A549 treated with GW870086 at 1 μM for 4 hours (cell line): ENCODE results near the gene WDR46. TPM values are rescaled to one million over a fixed set of nuclear protein-coding genes. Genes with fewer than 3 reads are reported as not detected.

Experiments used
- total RNA-seq: library from RNA; stranded (reverse); fragments of 200-300 nt; extraction: Qiagen RNA extraction; gene quantifications from 5 replicates; pipeline ENCODE4 v1.2.3, GENCODE V29; 2022; ENCODE audit warnings: low read depth

The WDR46 gene
- total RNA-seq = 50.1 to 58.6 TPM (median 53.8 TPM) in 5 replicates

GRCh38 chr6:33288921-33289783 is at the start of gene WDR46, which contains the start of gene PFDN6:
Gene WDR46, minus strand, starts transcription at chr6:33289239. Its CDS starts 69 bp downstream, at chr6:33289170.
Gene PFDN6, plus strand, starts transcription at chr6:33289601. Its CDS starts 256 bp downstream, at chr6:33289857.

GRCh38 chr6:33317669-33318425 is 28.8 kb upstream of the WDR46 start, which contains the start of gene ZBTB22:
Gene ZBTB22, minus strand, starts transcription at chr6:33317744. Its CDS starts 828 bp downstream, at chr6:33316916.

GRCh38 chr6:33313709-33314514 is 24.9 kb upstream of the WDR46 start, which contains the start of gene TAPBP:
Gene TAPBP, minus strand, starts transcription at chr6:33314078. Its CDS starts 37 bp downstream, at chr6:33314041.

GRCh38 chr6:33298773-33299236 is 9.8 kb upstream of the WDR46 start, which contains the start of gene RGL2:
Gene RGL2, minus strand, starts transcription at chr6:33298942. Its CDS starts 332 bp downstream, at chr6:33298610.

GRCh38 chr6:33276864-33277662 is 12.0 kb downstream of the WDR46 start, which contains the start of gene B3GALT4:
Gene B3GALT4, plus strand, starts transcription at chr6:33277123. Its CDS starts 297 bp downstream, at chr6:33277420.

GRCh38 chr6:33271468-33272274 is 17.4 kb downstream of the WDR46 start, which contains the start of the genes RPS18 and VPS52:
Gene RPS18, plus strand, starts transcription at chr6:33272075. Its CDS starts 45 bp downstream, at chr6:33272120.
Gene VPS52, minus strand, starts transcription at chr6:33271876. Its CDS starts 201 bp downstream, at chr6:33271675.

Other genes with a start within 250 kb of the WDR46 start
- not detected in 5 replicates for gene HLA-DPA1, start 215.6 kb downstream of the WDR46 start, total RNA-seq
- not detected in 5 replicates for gene HLA-DPB1, start 213.2 kb downstream of the WDR46 start, total RNA-seq
- 0.45 to 0.93 TPM (median 0.71 TPM) in 5 replicates for gene COL11A2, start 96.8 kb downstream of the WDR46 start, total RNA-seq
- gene RXRB, start 88.6 kb downstream of the WDR46 start, total RNA-seq = 14.0 to 20.0 TPM (median 19.7 TPM) in 5 replicates
- gene SLC39A7, start 88.4 kb downstream of the WDR46 start, total RNA-seq = 103 to 113 TPM (median 109 TPM) in 5 replicates
- 12.3 to 16.6 TPM (median 15.5 TPM) in 5 replicates for gene HSD17B8, start 84.6 kb downstream of the WDR46 start, total RNA-seq
- gene RING1, start 80.7 kb downstream of the WDR46 start, total RNA-seq = 19.3 to 26.3 TPM (median 23.1 TPM) in 5 replicates
- 15.1 to 17.6 TPM (median 15.5 TPM) in 5 replicates for gene VPS52, start 17.4 kb downstream of the WDR46 start, total RNA-seq
- 2,539 to 2,848 TPM (median 2,622 TPM) in 5 replicates for gene RPS18, start 17.2 kb downstream of the WDR46 start, total RNA-seq
- 0.38 to 0.91 TPM (median 0.81 TPM) in 5 replicates for gene B3GALT4, start 12.1 kb downstream of the WDR46 start, total RNA-seq
- 99.4 to 123 TPM (median 103 TPM) in 5 replicates for gene PFDN6, start 362 bp upstream of the WDR46 start, total RNA-seq
- gene RGL2, start 9.7 kb upstream of the WDR46 start, total RNA-seq = 10.8 to 16.6 TPM (median 13.9 TPM) in 5 replicates
- gene TAPBP, start 24.8 kb upstream of the WDR46 start, total RNA-seq = 35.4 to 40.0 TPM (median 38.7 TPM) in 5 replicates
- 2.5 to 3.6 TPM (median 3.2 TPM) in 5 replicates for gene ZBTB22, start 28.5 kb upstream of the WDR46 start, total RNA-seq
- gene DAXX, start 33.7 kb upstream of the WDR46 start, total RNA-seq = 35.4 to 36.9 TPM (median 35.9 TPM) in 5 replicates
- gene KIFC1, start 102.6 kb upstream of the WDR46 start, total RNA-seq = 37.6 to 44.2 TPM (median 39.0 TPM) in 5 replicates
- gene PHF1, start 121.8 kb upstream of the WDR46 start, total RNA-seq = 12.5 to 19.8 TPM (median 15.7 TPM) in 5 replicates
- gene CUTA, start 128.9 kb upstream of the WDR46 start, total RNA-seq = 180 to 224 TPM (median 198 TPM) in 5 replicates
- gene SYNGAP1, start 130.8 kb upstream of the WDR46 start, total RNA-seq = 3.6 to 4.7 TPM (median 3.9 TPM) in 5 replicates
- gene ZBTB9, start 165.3 kb upstream of the WDR46 start, total RNA-seq = 9.9 to 12.4 TPM (median 11.5 TPM) in 5 replicates